K562 (cell line): ENCODE results near the gene LIN28B. TPM values are rescaled to one million over a fixed set of nuclear protein-coding genes. Genes with fewer than 3 reads are reported as not detected.

Experiments
- ATAC-seq: fragments of 200-7000 bp; cut with Tn5 transposase; 3 replicates; pipeline ENCODE4 v1.9.1; 2020; ENCODE audit warnings: moderate library complexity
- BruUV-seq: library from RNA; stranded (reverse); fragments of 400-500 nt; replicated peaks from 2 replicates; lab custom pipeline; 2021; lab: Mats Ljungman, UMichigan
- CTCF ChIA-PET: fragments of 300-600 bp; formaldehyde crosslinking; extraction: SDS; loops from one replicate; lab custom pipeline; 2021; ENCODE audit warnings: low intra/inter-chr PET ratio; lab: Yijun Ruan, JAX
- POLR2A ChIA-PET: fragments of 300-600, 350-650 bp; sonication (Branson Sonifier 250); formaldehyde crosslinking; extraction: SDS; loops from one replicate; lab custom pipeline; 2021; ENCODE audit warnings: antibody characterized with exemption, inconsistent platforms; lab: Yijun Ruan, JAX
- DNase-seq, 4 experiments: peaks; one replicate each; pipeline versions ENCODE4 v3.0.0 to v3.0.0-alpha.2; 2011 to 2018; ENCODE audit warnings: low spot score in 3 of 4, mixed read lengths in 3 of 4; ENCODE audit errors: extremely low read depth in 1 of 4
- FAIRE-seq: peaks from 2 replicates; lab custom pipeline; 2011; peaks lifted over from hg19 to GRCh38; lab: Jason Lieb, UNC
- H2AFZ ChIP-seq: 2 replicates; pipeline ENCODE4 v1.6.0; 2011; ENCODE audit warnings: low read depth, low read length, control low read depth, inconsistent platforms
- H3K27ac ChIP-seq: fragments of 200-600 bp; 3 replicates; pipeline ENCODE4 v1.8.0; 2011; ENCODE audit warnings: low read depth, mild to moderate bottlenecking, control low read depth, inconsistent platforms, low read length, moderate library complexity, mixed read lengths; ENCODE audit errors: extremely low read depth
- H3K27me3 ChIP-seq, 2 experiments: fragments of 300-600 bp in 1 of 2; 2 replicates in 1 of 2; 3 replicates in 1 of 2; pipeline versions ENCODE4 v1.6.0 to v1.8.0; 2011; ENCODE audit warnings: inconsistent platforms in 2 of 2, low read length in 2 of 2, mild to moderate bottlenecking in 1 of 2, mixed read lengths in 1 of 2, moderate library complexity in 1 of 2; ENCODE audit not compliant: control insufficient read depth in 2 of 2, insufficient read depth in 2 of 2
- H3K36me3 ChIP-seq: fragments of 300-600 bp; 3 replicates; pipeline ENCODE4 v1.8.0; 2011; ENCODE audit warnings: mild to moderate bottlenecking, low read length, inconsistent platforms; ENCODE audit not compliant: control insufficient read depth, insufficient read depth
- H3K4me1 ChIP-seq, 2 experiments: fragments of 200-600 bp in 1 of 2; replicated peaks in 1 of 2; 2 replicates in 1 of 2; 3 replicates in 1 of 2; pipeline versions ENCODE4 v1.5.1 to v1.8.0; 2011; ENCODE audit warnings: inconsistent platforms in 2 of 2, low read length in 2 of 2, mild to moderate bottlenecking in 1 of 2, mixed read lengths in 1 of 2, moderate library complexity in 1 of 2; ENCODE audit not compliant: control insufficient read depth in 2 of 2, insufficient read depth in 2 of 2
- H3K4me2 ChIP-seq: 2 replicates; pipeline ENCODE4 v1.6.1; 2011; ENCODE audit warnings: low read length, control low read depth, inconsistent platforms, mixed read lengths; ENCODE audit not compliant: insufficient read depth
- H3K4me3 ChIP-seq: fragments of 200-600 bp; sonication (generic), shearing (Covaris generic); 2 replicates; pipeline ENCODE4 v1.5.1; 2016; ENCODE audit warnings: control low read depth, inconsistent platforms
- H3K79me2 ChIP-seq: fragments of 200-600 bp; 3 replicates; pipeline ENCODE4 v1.8.0; 2011; ENCODE audit warnings: low read length, inconsistent platforms; ENCODE audit not compliant: control insufficient read depth, insufficient read depth
- H3K9ac ChIP-seq, 2 experiments: 2 replicates each; pipeline versions ENCODE4 v1.6.0 to v1.6.1; 2011; ENCODE audit warnings: low read depth in 2 of 2, low read length in 2 of 2, control low read depth in 1 of 2, inconsistent platforms in 1 of 2, mild to moderate bottlenecking in 1 of 2, mixed read lengths in 1 of 2; ENCODE audit not compliant: insufficient read depth in 1 of 2
- H3K9me1 ChIP-seq: one replicate; pipeline ENCODE4 v1.6.0; 2011; ENCODE audit warnings: inconsistent platforms, mild to moderate bottlenecking, low read length, moderate library complexity; ENCODE audit not compliant: control insufficient read depth, insufficient read depth
- H3K9me3 ChIP-seq: replicated peaks from 2 replicates; pipeline ENCODE4 v1.5.1; 2011; ENCODE audit warnings: low read depth, low read length, inconsistent platforms; ENCODE audit not compliant: control insufficient read depth, insufficient read depth
- H4K20me1 ChIP-seq: replicated peaks from 2 replicates; pipeline ENCODE4 v1.6.1; 2011; ENCODE audit warnings: low read length, inconsistent platforms, mixed read lengths; ENCODE audit not compliant: control insufficient read depth, insufficient read depth
- TEAD1 ChIP-seq, 2 experiments: fragments of 450-650 bp in 1 of 2; sonication (generic) in 1 of 2; formaldehyde crosslinking; IDR thresholded peaks; 2 replicates each; pipeline versions ENCODE4 v1.4.0 to v1.8.0; 2020 to 2022; ENCODE audit warnings: mild to moderate bottlenecking in 2 of 2, missing genetic modification reagents in 1 of 2
- WGBS: fragments of 100-300 bp; shearing (Covaris generic); methylation state at CpG from one replicate; pipeline ENCODE4 v1.1.6; 2016; ENCODE audit warnings: low coverage, mixed read lengths; ENCODE audit not compliant: insufficient coverage; ENCODE audit errors: missing lambda C conversion rate; 5-methylcytosine and 5-hydroxymethylcytosine counted together
- in situ Hi-C: fragments of 300-500 bp; cut with MboI; formaldehyde crosslinking; loops from 4 replicates; pipeline ENCODE4 v1.15.0; 2018; ENCODE audit warnings: inconsistent platforms, mixed read lengths
- intact Hi-C: fragments of 100-400 bp; cut with micrococcal nuclease; formaldehyde crosslinking; loops from 2 replicates; pipeline ENCODE4 v1.14.2; 2022
- polyA plus RNA-seq, 8 experiments: library from polyadenylated mRNA; depleted of rRNA in 4 of 8; stranded (reverse) in 5 of 8; unstranded in 3 of 8; fragments of >200 nt; fragmentation: Nextera tagmentation in 2 of 8; fragmentation: Illumina TruSeq in 1 of 8; extraction: Ambion mirVana in 2 of 8; extraction: Trizol in 1 of 8; gene quantifications; 2 replicates each; pipeline versions ENCODE4 v1.2.1 to v1.2.3, GENCODE V29; 2011 to 2014; ENCODE audit warnings: inconsistent platforms in 1 of 8, missing spikeins in 1 of 8
- total RNA-seq, 7 experiments: library from RNA; depleted of rRNA in 6 of 7; stranded (reverse); fragments of >200 nt in 6 of 7; fragmentation: Illumina TruSeq in 2 of 7; extraction: Trizol in 2 of 7; gene quantifications; 2 replicates each; pipeline versions ENCODE4 v1.2.1 to v1.2.3, GENCODE V29; 2011 to 2021; ENCODE audit warnings: low replicate concordance in 1 of 7
- TF ChIP-seq, protein P1 (sequence below): sonication (generic); formaldehyde crosslinking; IDR thresholded peaks from 2 replicates; pipeline ENCODE4 v1.8.1; 2023; ENCODE audit warnings: mild to moderate bottlenecking, missing genetic modification reagents

Gene LIN28B
- total and polyA plus RNA-seq, 9 of the 15 experiments (the other 6 are each of a cell fraction or from before 2014, with no cell fraction given), result 20.9 to 77.3 (median 42.1) TPM

DNA sequence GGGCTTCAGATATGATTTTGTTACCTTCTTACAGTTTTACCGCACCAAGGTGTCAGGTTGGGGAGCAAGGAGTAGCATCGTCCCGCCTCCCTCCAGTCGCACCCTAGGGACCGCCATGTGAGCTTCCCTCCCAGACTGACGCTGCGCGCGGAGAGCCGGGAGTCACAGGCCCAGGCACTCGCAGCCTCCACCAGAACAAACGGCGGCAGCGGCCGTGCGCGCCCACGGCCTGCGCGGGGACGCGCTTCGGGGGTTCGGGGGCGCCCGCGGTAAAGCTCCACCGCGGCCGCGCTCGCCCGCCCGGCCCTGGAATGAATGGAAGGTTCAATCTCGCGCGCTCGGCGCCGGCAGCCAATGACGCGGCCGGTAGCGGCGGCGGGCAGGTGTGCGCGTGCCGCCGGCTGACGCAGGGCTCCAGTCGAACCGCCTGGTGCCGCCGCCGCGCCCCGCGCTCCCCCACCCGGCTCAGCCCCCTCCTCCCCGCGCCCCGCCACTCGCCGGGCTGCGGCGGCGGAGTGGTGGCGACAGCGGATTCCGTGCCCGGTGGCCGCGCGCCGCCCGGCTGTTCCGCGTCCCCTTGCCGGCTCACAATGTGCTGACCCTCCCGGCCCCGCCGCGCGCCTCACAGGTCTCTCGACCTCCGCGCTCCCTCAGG is 16.5 kb upstream of the LIN28B start:
- H3K4me2 ChIP-seq, result no peak overlapping the region
- POLR2A ChIA-PET, result no interaction called here
- H3K4me1 ChIP-seq, result peaks cover 0 to 12% of the 10 kb centered on the region in 2 experiments; a peak in 2 of 5 replicates
- intact Hi-C loops, result loop anchor here (2.0 to 5.0 kb wide), 2 partner anchors 57 to 130 kb away; no protein-coding TSS in a partner anchor
- H2AFZ ChIP-seq, result no peak overlapping the region
- H3K4me3 ChIP-seq, result no peak overlapping the region
- 97% methylated on average over 21 of the region's 88 CpGs for WGBS
- in situ Hi-C loops, result loop anchor here (5.0 kb wide), 1 partner anchor 137 kb away; no protein-coding TSS in a partner anchor
- BruUV-seq, result no TSS peak
- FAIRE-seq, result no peak
- H3K79me2 ChIP-seq, result no peaks in the 10 kb centered on the region
- H3K27ac ChIP-seq, result no peak overlapping the region
- H3K36me3 ChIP-seq, result no peaks in the 10 kb centered on the region
- ATAC-seq, result no peak
- TF ChIP-seq TEAD1 (CRISPR knock-in tag; IDR thresholded peaks at IDR 0.05), result no peak
- TF ChIP-seq, protein P1, sequence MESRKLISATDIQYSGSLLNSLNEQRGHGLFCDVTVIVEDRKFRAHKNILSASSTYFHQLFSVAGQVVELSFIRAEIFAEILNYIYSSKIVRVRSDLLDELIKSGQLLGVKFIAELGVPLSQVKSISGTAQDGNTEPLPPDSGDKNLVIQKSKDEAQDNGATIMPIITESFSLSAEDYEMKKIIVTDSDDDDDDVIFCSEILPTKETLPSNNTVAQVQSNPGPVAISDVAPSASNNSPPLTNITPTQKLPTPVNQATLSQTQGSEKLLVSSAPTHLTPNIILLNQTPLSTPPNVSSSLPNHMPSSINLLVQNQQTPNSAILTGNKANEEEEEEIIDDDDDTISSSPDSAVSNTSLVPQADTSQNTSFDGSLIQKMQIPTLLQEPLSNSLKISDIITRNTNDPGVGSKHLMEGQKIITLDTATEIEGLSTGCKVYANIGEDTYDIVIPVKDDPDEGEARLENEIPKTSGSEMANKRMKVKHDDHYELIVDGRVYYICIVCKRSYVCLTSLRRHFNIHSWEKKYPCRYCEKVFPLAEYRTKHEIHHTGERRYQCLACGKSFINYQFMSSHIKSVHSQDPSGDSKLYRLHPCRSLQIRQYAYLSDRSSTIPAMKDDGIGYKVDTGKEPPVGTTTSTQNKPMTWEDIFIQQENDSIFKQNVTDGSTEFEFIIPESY (CRISPR knock-in tag), result peak; percentile 44; the same call in 1 of the 2 replicates
- H3K9me3 ChIP-seq, result peaks cover 3% of the 10 kb centered on the region; the same call in 1 of the 2 replicates
- no peaks in the 10 kb centered on the region for H3K9me1 ChIP-seq
- DNase-seq, result no peak
- CTCF ChIA-PET, result interaction anchor here (3.7 kb wide), 1 partner anchor 137 kb away, joined by 43 read pairs; no protein-coding TSS in a partner anchor
- no peak overlapping the region for H3K9ac ChIP-seq
- H3K27me3 ChIP-seq, result no peaks in the 10 kb centered on the region
- no peaks in the 10 kb centered on the region for H4K20me1 ChIP-seq
